ENCODE measurements around the gene TTC4. TPM values are rescaled to one million over a fixed set of nuclear protein-coding genes. Genes with fewer than 3 reads are reported as not detected.

TTC4 gene, protein sequence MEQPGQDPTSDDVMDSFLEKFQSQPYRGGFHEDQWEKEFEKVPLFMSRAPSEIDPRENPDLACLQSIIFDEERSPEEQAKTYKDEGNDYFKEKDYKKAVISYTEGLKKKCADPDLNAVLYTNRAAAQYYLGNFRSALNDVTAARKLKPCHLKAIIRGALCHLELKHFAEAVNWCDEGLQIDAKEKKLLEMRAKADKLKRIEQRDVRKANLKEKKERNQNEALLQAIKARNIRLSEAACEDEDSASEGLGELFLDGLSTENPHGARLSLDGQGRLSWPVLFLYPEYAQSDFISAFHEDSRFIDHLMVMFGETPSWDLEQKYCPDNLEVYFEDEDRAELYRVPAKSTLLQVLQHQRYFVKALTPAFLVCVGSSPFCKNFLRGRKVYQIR
- total RNA-seq = 31.1 TPM

DNA sequence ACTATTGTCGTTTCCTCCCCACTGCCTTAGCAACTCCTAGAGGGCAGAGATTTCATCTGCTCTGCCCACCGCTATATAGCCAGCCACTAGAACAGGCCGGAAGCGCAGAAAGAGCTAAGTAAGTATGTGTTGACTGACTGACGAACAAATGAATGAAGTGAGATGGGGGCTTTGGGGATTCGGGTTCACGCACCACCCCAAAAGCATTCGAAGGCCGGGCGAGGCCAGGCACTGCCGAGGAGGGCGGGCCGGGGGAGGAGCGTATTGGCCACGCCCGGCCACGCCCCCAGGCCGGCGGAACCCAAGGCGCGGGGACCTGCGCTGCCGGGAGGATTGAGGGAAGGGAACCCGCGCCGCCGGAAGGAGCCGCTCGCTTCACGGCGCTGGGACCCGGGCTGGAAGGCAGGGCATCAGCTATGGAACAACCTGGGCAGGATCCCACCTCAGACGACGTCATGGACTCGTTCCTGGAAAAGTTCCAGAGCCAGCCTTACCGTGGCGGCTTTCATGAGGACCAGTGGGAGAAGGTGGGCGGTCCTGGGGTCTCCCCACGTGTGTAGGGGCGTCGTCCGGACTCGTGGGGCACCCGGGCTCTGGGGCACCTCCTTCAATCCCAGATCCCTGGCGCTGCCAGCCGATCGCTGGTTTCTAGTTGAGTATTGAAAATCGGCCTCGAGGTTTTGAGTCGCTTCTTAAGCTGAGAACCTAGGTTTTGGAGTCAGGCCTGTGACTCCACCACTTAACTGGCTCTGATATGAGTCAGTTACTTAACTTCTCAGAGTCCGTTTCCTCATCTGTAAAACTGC is at the start of gene TTC4:
Gene TTC4, plus strand, starts transcription at position 369 of the 806 bp plus-strand sequence. Its CDS starts 48 bp downstream, at position 417.

DNA sequence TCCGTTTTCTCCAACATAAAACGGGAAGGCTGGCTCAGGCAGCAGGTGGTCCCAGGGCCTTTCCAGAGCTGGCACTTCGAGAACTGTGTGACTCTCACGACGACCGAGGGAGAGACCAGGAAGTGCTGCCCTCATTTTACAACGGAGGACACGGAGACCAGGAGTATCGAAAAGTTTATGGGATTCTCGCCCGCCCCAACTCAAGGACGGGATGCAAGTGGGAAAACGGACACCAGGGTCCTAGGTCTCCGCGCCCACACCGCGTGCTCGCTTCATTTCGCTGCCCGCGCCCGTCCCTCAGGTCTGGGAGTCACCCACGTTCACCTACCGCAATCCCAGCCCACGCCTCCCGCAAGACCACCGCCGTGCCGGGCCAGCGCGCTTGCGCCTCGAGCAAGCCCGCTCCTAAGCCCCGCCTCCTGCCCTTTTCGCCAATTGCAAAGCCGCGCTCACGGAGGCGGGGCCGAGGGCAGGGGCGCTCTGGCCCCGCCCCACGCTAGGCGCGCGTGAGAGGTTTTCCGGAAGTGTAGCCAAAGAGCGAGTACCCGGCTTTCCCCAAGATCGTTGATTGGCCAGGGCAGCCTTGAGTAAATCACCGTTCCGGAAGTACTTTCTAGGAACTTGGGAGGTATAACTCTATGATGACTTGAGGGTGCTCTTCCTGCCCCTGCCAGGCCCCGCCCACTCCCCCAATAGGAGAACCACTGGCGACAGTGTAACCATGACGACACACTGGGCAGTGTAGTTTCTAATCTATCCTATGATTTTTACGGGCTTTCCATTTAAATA is 48.7 kb downstream of the TTC4 start, which contains the start of gene PARS2:
Gene PARS2, minus strand, starts transcription at position 391 of the 789 bp plus-strand sequence. CDS start 5,362 bp downstream, outside the sequence.

Other genes starting within 250 kb of the TTC4 start
- 29.4 TPM for gene ACOT11, start 167.6 kb upstream of the TTC4 start, total RNA-seq
- 9.3 TPM for gene FAM151A, start 92.3 kb upstream of the TTC4 start, total RNA-seq
- 7.9 TPM for gene MROH7, start 74.1 kb upstream of the TTC4 start, total RNA-seq
- gene PARS2, start 48.7 kb downstream of the TTC4 start, total RNA-seq = 8.5 TPM
- gene TTC22, start 85.5 kb downstream of the TTC4 start, total RNA-seq = 6.8 TPM
- 36.1 TPM for gene DHCR24, start 171.3 kb downstream of the TTC4 start, total RNA-seq

Data from metanephros (tissue), 1 donor.